ENCODE data around the gene ADGRG3. TPM values are rescaled to one million over a fixed set of nuclear protein-coding genes. Genes with fewer than 3 reads are reported as not detected.

Gene ADGRG3
- total RNA-seq, 1 donor from 2014 or later: not detected

- no peaks in the 10 kb centered on the region for H3K9me3 Mint-ChIP-seq (ENCODE audit: low read depth)
- no peaks in the 10 kb centered on the region for H3K36me3 Mint-ChIP-seq (ENCODE audit: low read depth)
- H3K27ac Mint-ChIP-seq (ENCODE audit: unreplicated experiment): peak overlapping the region; percentile 87
- no peak for TF ChIP-seq CTCF (IDR thresholded peaks at IDR 0.05)
- peaks cover 56% of the 10 kb centered on the region for H3K4me1 Mint-ChIP-seq (ENCODE audit: low read depth)
- no peaks in the 10 kb centered on the region for H3K27me3 Mint-ChIP-seq (ENCODE audit: low read depth)
- H3K4me3 Mint-ChIP-seq (ENCODE audit: unreplicated experiment): no peak overlapping the region
- DNase-seq (ENCODE audit: low spot score): peak; percentile 74
Measured at GRCh38 chr16:57622361-57623250, 45.5 kb upstream of the ADGRG3 start.

GRCh38 chr16:57623251-57624043 lies 44.7 kb upstream of the ADGRG3 start:
- no peak overlapping the region for H3K4me3 Mint-ChIP-seq (ENCODE audit: unreplicated experiment)
- no peaks in the 10 kb centered on the region for H3K36me3 Mint-ChIP-seq (ENCODE audit: low read depth)
- peak; percentile 82 for DNase-seq (ENCODE audit: low spot score)
- no peaks in the 10 kb centered on the region for H3K9me3 Mint-ChIP-seq (ENCODE audit: low read depth)
- no peaks in the 10 kb centered on the region for H3K27me3 Mint-ChIP-seq (ENCODE audit: low read depth)
- no peak for TF ChIP-seq CTCF (IDR thresholded peaks at IDR 0.05)
- peak overlapping the region; percentile 87 for H3K27ac Mint-ChIP-seq (ENCODE audit: unreplicated experiment)
- peaks cover 64% of the 10 kb centered on the region for H3K4me1 Mint-ChIP-seq (ENCODE audit: low read depth)

GRCh38 chr16:57624044-57624688 lies 43.9 kb upstream of the ADGRG3 start:
- Mint-ChIP-seq H3K36me3 (ENCODE audit: low read depth) (no peaks in the 10 kb centered on the region), H3K4me1 (ENCODE audit: low read depth) (peaks cover 71% of the 10 kb centered on the region), H3K9me3 (ENCODE audit: low read depth) (no peaks in the 10 kb centered on the region), H3K4me3 (ENCODE audit: unreplicated experiment) (no peak overlapping the region), H3K27ac (ENCODE audit: unreplicated experiment) (peak overlapping the region; percentile 57), H3K27me3 (ENCODE audit: low read depth) (no peaks in the 10 kb centered on the region)
- DNase-seq (ENCODE audit: low spot score): peak; percentile 13
- no peak for TF ChIP-seq CTCF (IDR thresholded peaks at IDR 0.05)

- peaks cover 79% of the 10 kb centered on the region for H3K4me1 Mint-ChIP-seq (ENCODE audit: low read depth)
- peak; percentile 54 for DNase-seq (ENCODE audit: low spot score)
Measured at GRCh38 chr16:57624806-57625500, 43.2 kb upstream of the ADGRG3 start.

More at GRCh38 chr16:57624806-57625500, 43.2 kb upstream of the ADGRG3 start:
- H3K9me3 Mint-ChIP-seq (ENCODE audit: low read depth): no peaks in the 10 kb centered on the region
- no peaks in the 10 kb centered on the region for H3K27me3 Mint-ChIP-seq (ENCODE audit: low read depth)
- no peaks in the 10 kb centered on the region for H3K36me3 Mint-ChIP-seq (ENCODE audit: low read depth)
- H3K4me3 Mint-ChIP-seq (ENCODE audit: unreplicated experiment): no peak overlapping the region
- no peak for TF ChIP-seq CTCF (IDR thresholded peaks at IDR 0.05)
- no peak overlapping the region for H3K27ac Mint-ChIP-seq (ENCODE audit: unreplicated experiment)
